H1 (cell line): Measurements from ENCODE around the gene GPR155. TPM values are rescaled to one million over a fixed set of nuclear protein-coding genes. Genes with fewer than 3 reads are reported as not detected.

Experiments
- CTCF ChIA-PET: fragments of 300-600 bp; sonication (Branson Sonifier 250); formaldehyde crosslinking; loops from one replicate; lab custom pipeline; 2021; ENCODE audit not compliant: partially characterized antibody; lab: Charles Lee
- POLR2A ChIA-PET: fragments of 300-600 bp; sonication (Branson Sonifier 250); formaldehyde crosslinking; loops from one replicate; lab custom pipeline; 2021; ENCODE audit warnings: inconsistent platforms; ENCODE audit not compliant: partially characterized antibody; lab: Charles Lee
- DNase-seq, 2 experiments: peaks; one replicate each; pipeline versions ENCODE4 v3.0.0 to v3.0.0-alpha.2; 2010 to 2022; ENCODE audit warnings: low spot score in 2 of 2, low read depth in 1 of 2, mixed read lengths in 1 of 2
- FAIRE-seq: peaks from 2 replicates; lab custom pipeline; 2011; peaks lifted over from hg19 to GRCh38; lab: Jason Lieb, UNC
- H2AFZ ChIP-seq: 2 replicates; pipeline ENCODE4 v1.8.1; 2012; ENCODE audit warnings: low read length, inconsistent platforms
- H2AK5ac ChIP-seq: 2 replicates; pipeline ENCODE4 v1.6.1; 2013; ENCODE audit warnings: low read depth, low read length
- H2BK120ac ChIP-seq: replicated peaks from 2 replicates; pipeline ENCODE3; 2013; ENCODE audit warnings: low read depth, low read length, inconsistent platforms
- H2BK12ac ChIP-seq: 2 replicates; pipeline ENCODE4 v1.6.1; 2013; ENCODE audit warnings: low read depth, low read length
- H2BK15ac ChIP-seq: 2 replicates; pipeline ENCODE4 v1.6.1; 2013; ENCODE audit warnings: low read length
- H2BK20ac ChIP-seq: 2 replicates; pipeline ENCODE4 v1.6.1; 2013; ENCODE audit warnings: low read length
- H2BK5ac ChIP-seq: 2 replicates; pipeline ENCODE4 v1.6.1; 2013; ENCODE audit warnings: low read depth, low read length
- H3K14ac ChIP-seq: 2 replicates; pipeline ENCODE4 v1.6.1; 2013; ENCODE audit warnings: inconsistent platforms; ENCODE audit not compliant: insufficient read length
- H3K18ac ChIP-seq: 2 replicates; pipeline ENCODE4 v1.6.1; 2013; ENCODE audit warnings: low read length; ENCODE audit errors: extremely low read depth
- H3K23ac ChIP-seq: 2 replicates; pipeline ENCODE4 v1.6.1; 2013; ENCODE audit warnings: inconsistent platforms; ENCODE audit not compliant: insufficient read length
- H3K23me2 ChIP-seq: 2 replicates; pipeline ENCODE4 v1.6.1; 2013; ENCODE audit warnings: low read depth, low read length
- H3K27ac ChIP-seq: 2 replicates; pipeline ENCODE4 v1.6.1; 2011; ENCODE audit warnings: low read depth, low read length, inconsistent platforms
- H3K27me3 ChIP-seq, 4 experiments: replicated peaks in 1 of 4; 1 replicate in 1 of 4; 2 replicates in 3 of 4; pipeline versions ENCODE4 v1.6.1 to v1.8.1; 2011 to 2013; ENCODE audit warnings: low read length in 3 of 4, mild to moderate bottlenecking in 3 of 4, inconsistent platforms in 2 of 4, mixed read lengths in 2 of 4, moderate library complexity in 1 of 4; ENCODE audit not compliant: control insufficient read depth in 3 of 4, insufficient read depth in 3 of 4; ENCODE audit errors: extremely low read depth in 1 of 4
- H3K36me3 ChIP-seq, 4 experiments: 2 replicates each; pipeline versions ENCODE4 v1.6.1 to v1.8.1; 2011 to 2013; ENCODE audit warnings: mild to moderate bottlenecking in 4 of 4, low read length in 3 of 4, moderate library complexity in 2 of 4, control low read depth in 1 of 4, inconsistent platforms in 1 of 4; ENCODE audit not compliant: insufficient read depth in 4 of 4, control insufficient read depth in 2 of 4
- H3K4ac ChIP-seq: replicated peaks from 2 replicates; pipeline ENCODE3; 2013; ENCODE audit warnings: low read length, low read depth, mixed read lengths, inconsistent platforms; ENCODE audit not compliant: insufficient read length
- H3K4me1 ChIP-seq, 4 experiments: replicated peaks in 1 of 4; 1 replicate in 1 of 4; 2 replicates in 3 of 4; pipeline versions ENCODE4 v1.6.1 to v1.8.1; 2011 to 2013; ENCODE audit warnings: low read length in 3 of 4, inconsistent platforms in 2 of 4, mixed read lengths in 1 of 4; ENCODE audit not compliant: insufficient read depth in 4 of 4, control insufficient read depth in 3 of 4
- H3K4me2 ChIP-seq, 2 experiments: 2 replicates each; pipeline versions ENCODE4 v1.6.1 to v1.8.1; 2011 to 2013; ENCODE audit warnings: low read depth in 2 of 2, low read length in 2 of 2, control low read depth in 1 of 2, inconsistent platforms in 1 of 2, mild to moderate bottlenecking in 1 of 2; ENCODE audit not compliant: insufficient read depth in 1 of 2
- H3K4me3 ChIP-seq, 4 experiments: fragments of 200-600, 300-600 bp in 1 of 4; sonication (generic), shearing (Covaris generic), sonication (Bioruptor Twin) in 1 of 4; 2 replicates each; pipeline versions ENCODE4 v1.5.1 to v1.8.1; 2011 to 2016; ENCODE audit warnings: low read length in 4 of 4, low read depth in 3 of 4, control low read depth in 2 of 4, inconsistent platforms in 2 of 4, mild to moderate bottlenecking in 2 of 4, mixed read lengths in 1 of 4, moderate library complexity in 1 of 4; ENCODE audit not compliant: insufficient read depth in 2 of 4; ENCODE audit errors: extremely low read depth in 1 of 4
- H3K56ac ChIP-seq: replicated peaks from 2 replicates; pipeline ENCODE3; 2013; ENCODE audit warnings: low read depth, mild to moderate bottlenecking, mixed read lengths, low read length, inconsistent platforms; ENCODE audit not compliant: insufficient read length
- H3K79me1 ChIP-seq: 2 replicates; pipeline ENCODE4 v1.6.1; 2013; ENCODE audit warnings: low read depth, low read length, control low read depth
- H3K79me2 ChIP-seq, 2 experiments: 2 replicates each; pipeline versions ENCODE4 v1.6.1 to v1.8.1; 2012 to 2013; ENCODE audit warnings: low read length in 2 of 2, mild to moderate bottlenecking in 2 of 2, inconsistent platforms in 1 of 2; ENCODE audit not compliant: insufficient read depth in 2 of 2, control insufficient read depth in 1 of 2
- H3K9ac ChIP-seq, 4 experiments: replicated peaks in 1 of 4; 1 replicate in 1 of 4; 2 replicates in 3 of 4; pipeline versions ENCODE4 v1.6.1 to v1.8.1; 2011 to 2013; ENCODE audit warnings: low read depth in 3 of 4, low read length in 3 of 4, control low read depth in 2 of 4, mild to moderate bottlenecking in 2 of 4, moderate library complexity in 2 of 4, inconsistent platforms in 1 of 4; ENCODE audit errors: extremely low read depth in 1 of 4
- H3K9me3 ChIP-seq, 2 experiments: 2 replicates each; pipeline versions ENCODE4 v1.6.1 to v1.8.1; 2012 to 2013; ENCODE audit warnings: mild to moderate bottlenecking in 2 of 2, moderate library complexity in 2 of 2, control low read depth in 1 of 2, inconsistent platforms in 1 of 2, low read depth in 1 of 2, low read length in 1 of 2, mixed read lengths in 1 of 2; ENCODE audit not compliant: insufficient read depth in 2 of 2
- H4K20me1 ChIP-seq, 2 experiments: replicated peaks in 1 of 2; 2 replicates each; pipeline versions ENCODE3 to v1.8.1; 2011 to 2013; ENCODE audit warnings: inconsistent platforms in 2 of 2, low read length in 2 of 2, mild to moderate bottlenecking in 1 of 2; ENCODE audit not compliant: insufficient read depth in 2 of 2, control insufficient read depth in 1 of 2
- H4K5ac ChIP-seq: 2 replicates; pipeline ENCODE4 v1.6.1; 2013; ENCODE audit warnings: low read length, low read depth, mixed read lengths, inconsistent platforms; ENCODE audit not compliant: insufficient read length
- H4K8ac ChIP-seq: 2 replicates; pipeline ENCODE4 v1.8.0; 2013; ENCODE audit warnings: mild to moderate bottlenecking, moderate library complexity, low read length, inconsistent platforms; ENCODE audit not compliant: insufficient read depth; ENCODE audit errors: extremely low read depth
- H4K91ac ChIP-seq: replicated peaks from 2 replicates; pipeline ENCODE3; 2013; ENCODE audit warnings: low read length, mixed read lengths, inconsistent platforms; ENCODE audit not compliant: insufficient read length
- ASH2L ChIP-seq: fragments of 200-600, 300-600 bp; sonication (generic); IDR thresholded peaks from one replicate; pipeline ENCODE4 v1.7.1; 2017; ENCODE audit warnings: low read length
- CBX5 ChIP-seq: fragments of 300-800, 300-1000 bp; sonication (generic); IDR thresholded peaks from 2 replicates; pipeline ENCODE4 v1.7.1; 2016; ENCODE audit warnings: antibody characterized with exemption, low read length, low read depth
- CHD1 ChIP-seq: IDR thresholded peaks from 2 replicates; pipeline ENCODE4 v1.6.1; 2012; ENCODE audit warnings: low read depth, low read length, improper control_type of control experiment
- EZH2 ChIP-seq: fragments of 200-600 bp; sonication (generic); IDR thresholded peaks from 2 replicates; pipeline ENCODE4 v1.7.1; 2012; ENCODE audit warnings: low read depth, mild to moderate bottlenecking, moderate library complexity, low read length, inconsistent platforms; ENCODE audit not compliant: severe bottlenecking
- FOSL1 ChIP-seq: IDR thresholded peaks from 2 replicates; pipeline ENCODE4 v1.6.1; 2011; ENCODE audit warnings: mild to moderate bottlenecking, low read depth, low read length, moderate library complexity; ENCODE audit not compliant: insufficient read depth
- GTF2F1 ChIP-seq: IDR thresholded peaks from 2 replicates; pipeline ENCODE4 v1.6.1; 2012; ENCODE audit warnings: low read depth, low read length, improper control_type of control experiment, borderline replicate concordance
- JUN ChIP-seq: IDR thresholded peaks from 2 replicates; pipeline ENCODE4 v1.6.1; 2011; ENCODE audit warnings: low read depth, mild to moderate bottlenecking, improper control_type of control experiment, low read length
- NRF1 ChIP-seq: IDR thresholded peaks from 2 replicates; pipeline ENCODE4 v1.6.1; 2011; ENCODE audit warnings: mild to moderate bottlenecking, low read depth, low read length, improper control_type of control experiment
- POLR2A ChIP-seq, 2 experiments: IDR thresholded peaks; 1 replicate in 1 of 2; 2 replicates in 1 of 2; pipeline ENCODE4 v1.6.1; 2011; ENCODE audit warnings: low read depth in 2 of 2, low read length in 2 of 2, mild to moderate bottlenecking in 2 of 2; ENCODE audit errors: control extremely low read depth in 1 of 2
- POLR2AphosphoS5 ChIP-seq: IDR thresholded peaks from 2 replicates; pipeline ENCODE4 v1.6.1; 2011; ENCODE audit warnings: low read depth, low read length
- RFX5 ChIP-seq: IDR thresholded peaks from 2 replicates; pipeline ENCODE4 v1.6.1; 2011; ENCODE audit warnings: low read depth, low read length, improper control_type of control experiment, borderline replicate concordance
- SP4 ChIP-seq: IDR thresholded peaks from 2 replicates; pipeline ENCODE4 v1.6.1; 2012; ENCODE audit warnings: low read length, inconsistent platforms
- ZNF274 ChIP-seq: IDR thresholded peaks from 2 replicates; pipeline ENCODE4 v1.7.0; 2012; ENCODE audit warnings: low read length, borderline replicate concordance; ENCODE audit errors: extremely low read depth
- WGBS, 2 experiments: shearing (Covaris generic) in 1 of 2; methylation state at CpG; one replicate each; pipeline versions ENCODE4 v1.1.6 to v1.1.7; 2013 to 2015; ENCODE audit warnings: low lambda C conversion rate in 2 of 2, mixed read lengths in 2 of 2, inconsistent platforms in 1 of 2, low coverage in 1 of 2, missing lambda C conversion rate in 1 of 2; ENCODE audit not compliant: insufficient replicate concordance in 2 of 2, insufficient coverage in 1 of 2, insufficient read length in 1 of 2; ENCODE audit errors: extremely low coverage in 1 of 2, missing lambda C conversion rate in 1 of 2; 5-methylcytosine and 5-hydroxymethylcytosine counted together
- polyA plus RNA-seq, 7 experiments: library from polyadenylated mRNA; depleted of rRNA in 3 of 7; stranded (reverse) in 5 of 7; unstranded in 2 of 7; fragments of >200 nt in 5 of 7; fragments of 200-250 nt in 2 of 7; gene quantifications; 1 replicate in 5 of 7; 2 replicates in 1 of 7; 4 replicates in 1 of 7; pipeline versions ENCODE4 v1.2.1 to v1.2.3, GENCODE V29; 2011 to 2013; ENCODE audit warnings: missing spikeins in 2 of 7, mixed read lengths in 2 of 7
- total RNA-seq: library from RNA; stranded (reverse); fragmentation: NEBNext Ultra II Directional; extraction: Animal tissue kit (Norgen Biotek cat#: 25700); gene quantifications from 2 replicates; pipeline ENCODE4 v1.2.1, GENCODE V29; 2021

GPR155 gene
- total and polyA plus RNA-seq, 2 of the 8 experiments (the other 6 are each of a cell fraction or from before 2014, with no cell fraction given): 0.26 to 2.1 TPM

- Histone ChIP-seq H2AFZ (no peak overlapping the region), H4K20me1 (no peaks in the 10 kb centered on the region), H3K4me3 (no peak overlapping the region), H3K56ac (no peak overlapping the region), H2BK15ac (no peak overlapping the region), H3K36me3 (no peaks in the 10 kb centered on the region), H3K14ac (no peak overlapping the region), H4K91ac (no peak overlapping the region), H3K18ac (no peak overlapping the region), H3K9me3 (no peaks in the 10 kb centered on the region), H3K23ac (no peak overlapping the region), H3K27ac (no peak overlapping the region), H3K4me1 (peaks cover 0 to 6% (median 4%) of the 10 kb centered on the region in 4 experiments; a peak in 5 of 7 replicates), H4K8ac (no peak overlapping the region), H4K5ac (no peak overlapping the region), H2BK120ac (no peak overlapping the region), H3K9ac (no peak overlapping the region), H2AK5ac (no peak overlapping the region), H3K27me3 (peaks cover 0 to 3% (median 0%) of the 10 kb centered on the region in 4 experiments; a peak in 1 of 7 replicates), H2BK20ac (no peak overlapping the region), H3K4me2 (no peak overlapping the region), H2BK12ac (no peak overlapping the region), H3K23me2 (no peaks in the 10 kb centered on the region), H3K79me1 (no peaks in the 10 kb centered on the region), H3K79me2 (no peaks in the 10 kb centered on the region), H3K4ac (no peak overlapping the region), H2BK5ac (no peak overlapping the region)
- DNase-seq (no peak), FAIRE-seq (no peak)
- ChIA-PET CTCF (interaction anchor here (0.6 to 1.5 kb wide), 5 partner anchors 9 to 1646 kb away, joined by 3 to 5 read pairs (median 3); no protein-coding TSS in a partner anchor), POLR2A (no interaction called here)
- TF ChIP-seq ASH2L: no peak
- TF ChIP-seq POLR2AphosphoS5: no peak
- TF ChIP-seq RFX5: no peak
- TF ChIP-seq POLR2A (IDR thresholded peaks at IDR 0.05; ENCODE audit: control extremely low read depth in 1 of 2, low read depth in 2 of 2, low read length in 2 of 2): no peak
- TF ChIP-seq SP4: no peak
- no peak for TF ChIP-seq JUN
- no peak for TF ChIP-seq NRF1
- TF ChIP-seq CBX5: no peak
- TF ChIP-seq ZNF274: no peak
- no peak for TF ChIP-seq EZH2
- no peak for TF ChIP-seq FOSL1
- TF ChIP-seq GTF2F1: no peak
- TF ChIP-seq CHD1: no peak
- WGBS, 2 experiments: 85% methylated on average over 11 of the region's 11 CpGs; no CpG with 5 or more reads in 1 of the 2 experiments
Observed at GRCh38 chr2:174493549-174494331, 6.9 kb upstream of the GPR155 start.
